HG03108 (cell line): ENCODE results near the gene ADAMTS2.

Experiments
- ATAC-seq: cut with Tn5 transposase; IDR thresholded peaks from one replicate; pipeline ENCODE4 v1.9.1; 2021; ENCODE audit warnings: moderate library complexity; ENCODE audit not compliant: unreplicated experiment

ADAMTS2 gene

GRCh38 chr5:179345433-179346321, at the start of gene ADAMTS2:
TSS of gene ADAMTS2 (minus strand) at chr5:179345461. CDS start at chr5:179345328, 133 bp downstream.
- ATAC-seq = no peak

GRCh38 chr5:179393078-179393477, 47.8 kb upstream of the ADAMTS2 start:
- ATAC-seq = no peak

DNA sequence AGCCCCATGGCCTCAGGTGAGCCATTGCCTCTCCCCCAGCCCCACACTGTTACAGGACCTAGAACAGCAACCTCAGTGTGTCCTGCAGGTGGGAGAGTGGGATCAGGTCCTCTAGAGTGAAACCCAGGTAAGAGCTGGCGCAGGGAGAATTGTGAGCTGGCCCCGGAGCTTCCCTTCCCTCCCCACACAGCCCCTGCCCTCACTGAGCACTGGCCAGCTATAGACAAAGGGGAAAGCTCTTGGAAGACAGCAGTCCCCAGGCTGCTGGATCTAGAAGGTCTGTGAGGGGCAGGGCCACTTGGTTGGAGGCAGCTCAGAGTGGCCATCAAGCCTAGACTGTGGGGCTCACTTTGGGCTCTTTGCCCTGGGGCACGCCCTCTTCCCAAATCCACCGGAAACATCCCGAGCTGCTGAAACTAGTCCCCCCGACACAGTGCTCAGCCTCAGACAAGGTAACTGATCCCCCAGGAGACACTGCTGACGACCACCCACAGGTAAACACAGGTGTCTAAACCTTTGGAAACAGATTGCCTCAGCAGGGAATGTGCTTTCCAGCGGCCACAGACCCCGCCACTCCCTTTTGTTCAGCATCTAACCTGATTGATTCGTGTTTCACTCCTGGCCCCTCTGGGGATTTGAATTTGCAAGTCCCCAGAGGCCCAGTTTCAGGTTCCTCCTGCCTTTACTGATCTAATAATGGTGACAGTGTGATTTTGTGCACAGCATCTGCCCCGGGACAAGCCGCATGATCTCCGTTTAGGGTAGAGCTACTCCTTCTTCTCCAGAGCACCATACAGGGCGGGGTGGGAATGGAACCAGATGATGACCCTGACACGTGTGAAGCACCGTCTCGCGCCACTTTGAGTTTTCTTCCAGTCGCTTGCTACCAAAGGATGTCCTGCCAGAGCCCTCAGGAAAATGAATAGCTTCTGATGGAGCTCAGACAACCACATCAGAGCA, 42.2 kb upstream of the ADAMTS2 start:
- no peak for ATAC-seq

GRCh38 chr5:179385914-179386313, 40.7 kb upstream of the ADAMTS2 start:
- ATAC-seq = no peak

GRCh38 chr5:179382486-179382885, 37.2 kb upstream of the ADAMTS2 start:
- ATAC-seq = no peak

DNA sequence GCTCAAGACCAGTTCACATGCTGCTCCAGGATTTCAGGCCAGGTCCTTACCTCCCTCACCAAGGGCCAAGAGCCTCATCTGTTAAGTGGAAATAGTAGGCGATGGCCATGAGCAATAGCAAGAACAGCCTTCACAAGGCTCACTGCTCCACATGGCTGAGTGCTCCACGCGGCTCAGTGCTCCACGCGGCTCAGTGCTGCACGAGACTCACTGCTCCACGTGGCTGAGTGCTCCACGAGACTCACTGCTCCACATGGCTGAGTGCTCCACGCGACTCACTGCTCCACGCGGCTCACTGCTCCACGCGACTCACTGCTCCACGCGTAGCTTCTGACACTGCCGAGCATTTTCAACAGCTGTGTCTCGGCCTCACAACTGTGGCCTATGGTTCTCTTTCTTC, 36.4 kb upstream of the ADAMTS2 start:
- ATAC-seq = no peak

GRCh38 chr5:179380211-179381035, 35.2 kb upstream of the ADAMTS2 start:
- no peak for ATAC-seq

DNA sequence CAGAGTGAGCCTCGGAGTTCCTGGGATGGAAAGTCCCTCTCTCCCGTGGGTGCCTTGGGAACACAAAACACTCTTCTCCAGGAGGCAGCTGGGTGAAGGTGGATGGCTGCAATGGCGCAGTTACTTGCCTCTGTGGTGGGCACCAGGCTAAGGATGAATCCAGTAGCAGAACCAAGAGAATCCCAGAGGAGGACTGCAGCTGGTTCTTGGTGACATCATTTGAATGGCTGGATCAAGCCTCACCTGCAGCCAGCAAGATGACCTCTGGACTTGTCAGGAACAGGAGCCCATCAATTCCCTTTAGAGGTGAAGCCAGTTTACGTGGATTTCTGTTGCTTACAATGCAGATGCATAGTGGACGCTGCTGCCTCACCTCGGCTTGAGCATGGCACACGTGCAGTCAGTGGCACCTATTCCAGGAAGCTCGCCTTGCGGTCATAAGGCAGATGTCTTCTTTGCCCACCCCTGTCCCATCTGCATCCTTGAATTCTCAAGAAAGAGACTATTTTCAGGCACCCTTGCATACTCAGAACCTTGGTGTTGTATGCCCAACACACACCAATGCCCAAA, 34.1 kb upstream of the ADAMTS2 start:
- no peak for ATAC-seq

- ATAC-seq = no peak
These were observed 33.4 kb upstream of the ADAMTS2 start for GRCh38 chr5:179378441-179379271.

GRCh38 chr5:179378116-179378440, 32.8 kb upstream of the ADAMTS2 start:
- ATAC-seq = no peak

GRCh38 chr5:179377421-179378115, 32.3 kb upstream of the ADAMTS2 start:
- no peak for ATAC-seq

- no peak for ATAC-seq
These were observed 31.6 kb upstream of the ADAMTS2 start for GRCh38 chr5:179376701-179377420.

DNA sequence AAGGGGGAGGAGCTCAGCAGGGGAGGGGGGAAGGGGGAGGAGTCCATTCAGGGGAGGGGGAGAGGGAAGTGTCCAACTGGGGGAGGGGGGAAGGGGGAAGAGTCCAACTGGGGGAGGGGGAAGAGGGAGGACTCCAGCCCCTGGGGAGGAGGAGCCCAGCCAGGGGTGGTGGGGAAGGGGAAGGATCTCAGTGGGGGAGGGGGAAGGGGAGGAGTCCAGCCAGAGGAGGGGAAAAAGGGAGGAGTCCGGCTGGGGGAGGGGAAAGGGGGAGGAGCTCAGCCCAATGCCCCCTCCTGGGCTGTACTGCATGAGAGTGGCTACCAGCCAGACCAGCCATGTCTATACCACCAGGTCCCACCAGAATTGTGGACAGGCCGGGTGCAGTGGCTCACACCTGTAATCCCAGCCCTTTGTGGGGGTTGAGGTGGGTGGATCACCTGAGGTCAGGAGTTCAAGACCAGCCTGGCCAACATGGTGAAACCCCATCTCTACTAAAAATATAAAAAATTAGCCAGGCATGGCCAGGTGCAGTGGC, 30.6 kb upstream of the ADAMTS2 start:
- ATAC-seq = no peak

GRCh38 chr5:179375236-179375685, 30.0 kb upstream of the ADAMTS2 start:
- ATAC-seq = no peak

DNA sequence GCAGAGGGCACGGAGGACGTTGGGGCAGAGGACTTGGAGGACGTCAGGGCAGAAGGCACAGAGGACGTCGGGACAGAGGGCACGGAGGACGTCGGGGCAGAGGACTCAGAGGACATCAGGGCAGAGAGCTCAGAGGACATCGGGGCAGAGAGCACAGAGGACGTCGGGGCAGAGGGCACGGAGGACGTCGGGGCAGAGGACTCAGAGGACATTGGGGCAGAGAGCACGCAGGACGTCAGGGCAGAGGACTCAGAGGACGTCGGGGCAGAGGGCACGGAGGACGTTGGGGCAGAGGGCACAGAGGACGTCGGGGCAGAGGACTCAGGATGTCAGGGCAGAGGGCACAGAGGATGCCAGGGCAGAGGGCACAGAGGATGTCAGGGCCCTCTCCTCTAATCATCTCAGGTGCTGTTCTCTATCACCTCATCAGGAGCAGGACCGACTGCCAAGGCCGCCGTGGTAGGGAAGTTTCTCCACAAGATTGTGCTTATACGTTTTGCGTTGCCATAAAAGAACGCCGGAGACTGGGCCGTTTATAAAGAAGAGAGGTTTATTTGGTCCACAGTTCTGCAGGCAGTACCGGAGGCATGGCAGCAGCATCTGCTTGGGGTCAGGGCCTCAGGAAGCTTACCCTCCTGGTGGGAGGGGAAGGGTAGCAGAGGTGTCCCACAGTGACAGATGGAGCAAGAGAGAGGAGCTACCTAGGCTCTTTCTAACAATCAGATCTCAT, 29.4 kb upstream of the ADAMTS2 start:
- no peak for ATAC-seq

DNA sequence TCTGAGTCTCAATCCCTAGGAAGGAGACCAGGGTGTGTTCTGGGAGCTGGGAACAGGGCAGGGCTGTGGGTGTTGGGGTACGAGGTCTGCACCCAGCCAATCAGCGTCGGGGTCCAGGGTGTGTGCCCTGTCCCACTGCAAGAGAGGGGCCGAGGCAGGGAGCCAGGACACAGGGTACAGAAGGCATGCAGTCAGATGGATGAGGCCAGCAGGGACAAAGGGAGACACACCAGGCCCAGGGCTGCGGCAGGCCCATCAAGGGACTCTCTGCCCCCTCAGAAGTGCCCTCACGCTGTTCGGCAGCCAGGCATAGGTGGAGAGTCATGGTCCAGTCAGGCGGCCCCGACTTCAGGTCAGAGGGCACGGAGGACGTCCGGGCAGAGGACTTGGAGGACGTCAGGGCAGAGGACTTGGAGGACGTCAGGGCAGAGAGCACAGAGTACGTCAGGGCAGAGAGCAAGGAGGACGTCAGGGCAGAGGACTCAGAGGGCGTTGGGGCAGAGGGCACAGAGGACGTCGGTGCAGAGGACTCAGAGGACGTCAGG, 28.8 kb upstream of the ADAMTS2 start:
- no peak for ATAC-seq
